Measurements from ENCODE around the gene WDFY4.

WDFY4 gene

DNA sequence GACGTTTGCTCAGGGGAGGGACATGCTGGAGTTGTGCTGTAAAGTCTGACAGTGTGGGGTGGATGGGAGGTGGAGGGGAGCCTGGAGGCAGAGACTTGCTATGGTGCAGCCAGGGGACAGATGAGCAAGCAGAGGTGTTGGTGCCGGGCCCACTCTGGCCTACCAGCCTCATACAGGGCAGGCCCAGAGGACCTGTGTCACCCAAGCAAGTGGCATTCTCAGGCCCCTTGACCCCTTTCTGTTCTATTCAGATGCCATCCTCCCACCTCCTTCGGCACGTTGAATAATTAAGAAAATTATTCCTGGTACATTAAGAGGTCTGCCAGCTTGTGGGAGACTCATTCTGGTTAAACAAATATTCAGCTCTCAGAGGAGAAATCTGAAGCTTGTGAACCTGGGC, 8.5 kb downstream of the WDFY4 start:
- DNase-seq, result no peak

DNA sequence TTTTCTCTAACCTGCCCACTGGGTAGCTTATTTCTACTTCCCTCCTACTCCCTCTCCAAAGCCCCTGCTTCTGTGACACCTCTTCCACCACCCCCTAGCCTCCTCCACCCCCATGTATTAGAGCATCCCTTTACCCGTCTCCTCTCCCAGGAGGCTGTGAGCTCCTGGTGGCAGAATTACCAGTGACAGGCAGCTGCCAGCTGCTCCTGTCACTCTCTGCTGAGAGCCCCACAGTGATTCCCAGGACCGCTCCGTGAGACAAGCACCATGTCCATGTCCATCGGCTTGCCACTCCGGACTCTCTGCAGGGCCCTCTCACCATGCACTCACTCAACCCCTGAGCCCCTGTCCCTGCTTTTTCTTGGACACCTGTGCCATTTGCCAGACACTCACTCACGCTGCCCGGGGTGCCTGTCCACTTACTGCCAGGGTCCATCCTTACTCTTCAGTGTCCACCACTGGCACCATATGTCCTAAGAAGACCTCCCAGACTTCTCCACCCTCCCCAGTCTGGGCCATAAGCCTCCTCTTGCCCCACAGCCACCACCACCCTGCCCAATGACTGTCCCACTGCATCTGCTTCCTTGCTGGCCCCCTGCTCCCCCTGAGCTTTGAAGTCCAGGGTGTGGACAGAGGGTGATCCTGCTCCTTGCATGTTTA, 9.8 kb downstream of the WDFY4 start:
- no peak for DNase-seq

DNA sequence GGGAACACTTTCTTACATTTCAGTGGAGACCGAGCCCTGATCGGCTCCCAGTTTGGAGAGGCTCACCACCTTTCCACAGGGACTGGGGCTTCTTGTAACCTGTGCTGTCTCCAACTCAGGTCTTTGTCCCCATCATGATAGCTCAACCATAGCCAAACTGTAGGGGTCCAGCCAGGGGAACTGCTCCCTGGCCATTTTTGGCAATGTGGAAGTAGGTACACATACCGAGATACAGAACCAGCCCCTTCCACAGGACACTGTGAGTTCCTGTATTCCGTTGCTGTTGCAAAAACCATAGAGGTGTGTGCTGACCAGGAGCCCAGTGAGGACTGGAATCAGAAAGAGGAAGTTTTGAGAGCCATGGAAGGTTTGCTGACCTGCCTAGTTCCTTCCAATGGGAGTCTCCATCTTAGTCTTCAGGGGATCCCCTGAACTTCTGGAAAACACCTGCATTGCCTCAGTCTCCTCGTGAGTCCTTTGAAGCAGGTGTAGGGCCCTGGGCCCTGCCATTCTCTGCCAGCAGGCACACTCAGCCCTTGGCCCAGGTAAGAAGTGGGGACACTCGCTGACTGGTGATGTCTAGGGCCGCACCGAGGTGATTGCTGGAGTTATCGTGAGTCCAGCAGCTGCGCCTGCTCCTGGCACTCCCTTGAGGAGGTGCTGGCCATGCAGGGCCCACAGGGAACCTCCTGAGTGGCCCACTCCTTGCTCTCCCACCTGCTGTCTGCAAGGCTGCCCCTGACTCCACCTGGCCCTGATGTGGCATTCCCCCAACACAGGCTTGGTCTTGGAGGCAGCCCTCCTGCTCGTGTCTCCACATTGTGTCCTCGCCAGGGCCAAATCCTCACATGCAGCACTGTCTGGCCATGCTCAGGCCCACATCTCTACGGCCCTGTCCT, 11.2 kb downstream of the WDFY4 start:
- DNase-seq, result no peak

DNA sequence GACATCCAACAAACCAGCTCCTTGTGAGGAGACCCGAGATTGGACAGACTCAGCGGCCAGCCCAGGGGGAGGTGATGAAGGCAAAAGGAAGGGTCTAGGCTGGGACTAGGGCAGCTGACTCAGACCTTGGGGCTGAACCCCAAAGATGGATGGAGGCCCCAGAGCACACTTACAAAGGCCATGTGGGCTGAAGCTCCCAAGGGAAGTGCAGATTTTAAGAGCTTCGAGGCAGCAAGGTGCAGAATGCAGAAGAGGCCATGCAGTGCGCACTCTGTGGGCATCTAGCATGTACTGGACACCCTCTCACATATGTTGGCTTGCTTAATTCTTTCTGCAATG, 11.8 kb downstream of the WDFY4 start:
- DNase-seq, result no peak

DNA sequence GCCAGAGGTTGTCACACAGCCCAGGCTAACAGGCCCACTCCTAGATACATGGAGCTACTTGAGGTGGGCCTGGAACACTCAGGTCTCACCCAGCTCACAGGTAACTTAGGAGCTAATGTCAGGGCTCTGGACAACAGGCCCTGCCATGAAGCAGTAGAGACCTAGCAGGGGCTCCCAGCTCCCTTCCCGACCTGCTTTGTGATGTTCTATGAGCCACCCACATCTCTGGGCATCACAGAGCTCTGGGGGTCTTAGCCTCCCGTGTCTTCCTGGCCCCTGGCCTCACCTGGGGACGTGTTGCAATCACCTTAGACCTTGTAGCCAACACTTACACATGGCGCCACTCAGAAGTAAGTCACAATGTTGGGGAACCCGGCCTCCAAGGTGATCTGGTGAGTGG, 12.4 kb downstream of the WDFY4 start:
- no peak for DNase-seq

DNA sequence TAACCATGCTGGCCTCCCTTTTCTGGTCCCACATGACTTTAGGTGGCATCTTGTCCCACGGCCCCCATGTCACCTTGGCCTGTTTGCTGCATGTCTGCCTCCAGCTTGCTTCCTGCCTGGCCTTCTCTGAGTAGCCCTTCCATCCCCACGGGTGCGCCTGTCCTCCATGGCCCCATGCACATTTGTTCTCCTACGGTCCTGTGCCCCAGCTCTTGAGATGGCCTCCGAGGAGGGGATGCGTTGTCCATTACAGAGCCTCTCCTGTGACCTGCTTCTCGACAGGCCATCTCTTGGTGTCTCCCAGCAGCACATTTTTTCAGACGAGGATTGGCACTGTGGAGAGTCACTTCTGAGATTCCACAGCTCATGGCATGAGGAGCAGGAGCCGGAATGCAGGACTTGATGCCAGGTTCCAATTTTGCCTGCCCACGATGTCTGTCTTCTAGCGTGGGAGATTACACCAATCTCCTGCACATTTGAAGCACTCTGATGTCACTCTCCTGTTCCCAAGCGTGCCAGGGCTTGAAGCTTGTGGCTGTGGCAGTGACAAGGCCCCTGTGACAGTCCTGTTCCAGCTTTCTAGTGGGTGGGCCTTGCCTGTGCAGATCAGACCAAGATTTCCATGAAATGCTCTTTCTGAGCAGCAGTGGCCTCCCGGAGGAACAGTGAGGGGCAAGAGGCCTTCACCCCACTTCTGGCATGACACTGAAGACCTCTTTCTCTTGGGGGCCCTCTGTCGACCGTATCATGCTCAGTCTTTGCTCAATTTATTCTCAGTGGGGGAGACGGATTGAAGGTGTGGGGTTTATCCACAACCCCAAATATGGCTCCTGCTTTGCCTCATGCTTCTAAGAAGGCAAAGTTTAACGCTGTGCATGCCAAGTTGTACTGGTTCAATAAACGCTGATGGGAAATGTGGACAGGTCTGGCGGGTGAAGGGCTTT, 13.4 kb downstream of the WDFY4 start:
- no peak for DNase-seq

DNA sequence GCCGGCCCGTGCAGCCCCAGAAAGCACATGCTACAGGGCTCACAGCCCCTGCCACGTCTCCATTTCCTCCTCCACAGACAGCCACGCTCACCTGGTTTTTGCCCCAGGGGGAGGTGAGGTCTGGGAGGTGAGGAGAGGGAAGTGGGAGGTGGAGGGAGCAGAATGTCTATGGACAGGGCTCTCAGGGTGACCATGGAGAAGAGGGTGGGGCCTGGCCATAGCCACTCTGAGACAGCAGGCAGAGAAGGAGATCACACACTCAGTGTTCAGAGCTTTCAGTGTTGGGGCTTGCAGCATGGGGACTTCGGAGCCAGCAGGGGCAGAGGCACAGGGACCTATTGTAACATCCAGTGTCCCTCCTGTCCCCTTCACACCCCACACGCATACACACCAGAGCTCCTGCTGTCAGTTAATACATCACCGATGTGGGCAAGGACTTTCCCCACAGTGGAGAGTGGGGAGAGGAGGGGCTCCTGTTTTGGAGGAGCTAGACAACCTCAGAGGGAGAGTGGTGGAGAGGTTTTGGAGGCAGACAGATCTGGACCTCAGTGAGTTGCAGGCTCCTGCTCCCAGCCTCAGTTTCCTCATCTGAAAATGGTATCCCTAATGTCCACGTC, 14.4 kb downstream of the WDFY4 start:
- no peak for DNase-seq

DNA sequence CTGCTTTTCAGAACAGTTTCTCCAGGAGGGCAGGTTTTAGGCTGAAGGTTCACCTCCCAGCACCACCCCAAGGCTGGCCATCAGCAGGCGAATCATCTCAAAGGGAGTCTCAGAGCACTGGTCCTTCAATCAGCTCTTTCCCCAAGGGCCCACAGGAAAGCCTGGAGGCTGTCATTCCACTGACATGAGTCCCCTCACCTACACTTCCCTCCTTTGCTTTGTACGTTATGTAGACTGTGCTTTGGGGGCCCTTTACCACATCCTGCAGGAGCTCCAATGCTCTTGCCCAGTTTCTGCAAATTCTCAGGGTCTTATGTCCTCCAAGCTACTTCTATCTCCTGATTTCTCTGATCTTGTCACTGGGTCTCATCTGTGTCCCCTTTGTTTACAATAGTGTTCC, 15.4 kb downstream of the WDFY4 start:
- DNase-seq, result no peak

DNA sequence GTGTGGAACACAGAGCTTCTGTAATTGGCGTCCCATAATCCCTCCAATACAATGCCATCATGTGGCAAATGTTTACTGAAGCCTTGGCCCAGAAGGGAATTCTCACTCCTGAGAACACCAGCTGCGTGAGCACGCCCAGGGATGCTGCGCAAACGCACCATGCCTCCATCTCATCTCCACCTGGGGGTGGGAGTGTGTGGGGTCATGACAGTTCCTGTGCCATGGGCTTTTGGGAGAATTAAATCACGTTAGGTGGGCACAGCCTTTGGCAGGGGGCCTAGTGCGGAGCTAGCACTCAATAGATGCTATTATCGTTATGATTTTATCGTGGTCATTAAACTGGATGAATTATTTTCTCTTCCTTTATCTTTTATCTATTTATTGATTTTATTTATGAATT, 15.8 kb downstream of the WDFY4 start:
- DNase-seq, result no peak

DNA sequence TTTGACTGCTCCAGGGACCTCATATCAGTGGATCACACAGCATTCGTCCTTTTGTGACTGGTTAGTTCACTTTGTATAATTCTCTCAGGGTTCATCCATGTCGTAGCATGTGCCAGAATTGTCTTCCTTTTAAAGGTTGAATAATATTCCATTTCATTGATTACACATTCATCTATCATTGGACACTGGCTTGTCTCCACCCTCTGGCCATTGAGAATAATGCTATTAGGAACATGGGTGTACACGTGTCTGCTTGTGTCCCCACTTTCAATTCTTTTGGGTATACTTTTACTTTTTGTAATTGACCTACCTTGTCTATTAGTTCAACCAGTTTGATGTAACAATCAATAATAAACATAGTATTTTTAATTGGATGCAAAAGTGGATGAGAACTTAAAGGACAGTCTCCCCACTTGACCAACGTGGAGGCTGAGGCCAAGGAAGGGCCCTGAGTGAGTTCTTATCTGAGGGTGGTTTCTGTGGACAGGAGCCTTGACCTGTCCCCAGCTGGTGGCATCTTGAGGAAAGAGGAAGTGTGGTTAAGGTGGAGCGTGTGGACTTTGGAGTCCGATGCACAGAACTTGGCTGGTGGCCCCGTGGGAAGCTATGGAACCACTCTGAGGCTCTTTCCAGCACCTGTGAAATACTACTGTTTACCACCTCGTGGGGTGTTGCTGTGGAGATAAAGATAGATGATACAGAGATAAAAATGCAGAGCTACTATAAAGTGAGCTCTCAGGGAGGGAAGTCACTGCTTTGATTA, 16.6 kb downstream of the WDFY4 start:
- no peak for DNase-seq

DNA sequence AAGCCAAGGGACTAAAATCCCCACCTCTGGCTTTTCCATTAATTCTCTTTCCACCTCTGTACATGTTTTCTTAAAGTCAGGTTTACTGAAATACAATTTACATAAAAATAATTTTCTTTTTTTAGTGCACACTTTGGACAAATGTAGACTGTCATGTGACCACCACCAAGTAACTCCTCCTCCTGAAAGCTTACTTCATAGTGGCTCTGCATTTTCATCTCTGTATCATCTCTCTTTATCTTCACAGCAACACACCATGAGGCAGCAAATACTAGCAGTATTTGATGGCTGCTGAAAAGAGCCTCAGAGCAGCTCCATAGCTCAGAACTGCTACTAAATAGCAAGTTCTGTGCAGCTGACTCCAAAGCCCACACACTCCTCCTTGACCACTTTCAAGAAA, 17.3 kb downstream of the WDFY4 start:
- no peak for DNase-seq

DNA sequence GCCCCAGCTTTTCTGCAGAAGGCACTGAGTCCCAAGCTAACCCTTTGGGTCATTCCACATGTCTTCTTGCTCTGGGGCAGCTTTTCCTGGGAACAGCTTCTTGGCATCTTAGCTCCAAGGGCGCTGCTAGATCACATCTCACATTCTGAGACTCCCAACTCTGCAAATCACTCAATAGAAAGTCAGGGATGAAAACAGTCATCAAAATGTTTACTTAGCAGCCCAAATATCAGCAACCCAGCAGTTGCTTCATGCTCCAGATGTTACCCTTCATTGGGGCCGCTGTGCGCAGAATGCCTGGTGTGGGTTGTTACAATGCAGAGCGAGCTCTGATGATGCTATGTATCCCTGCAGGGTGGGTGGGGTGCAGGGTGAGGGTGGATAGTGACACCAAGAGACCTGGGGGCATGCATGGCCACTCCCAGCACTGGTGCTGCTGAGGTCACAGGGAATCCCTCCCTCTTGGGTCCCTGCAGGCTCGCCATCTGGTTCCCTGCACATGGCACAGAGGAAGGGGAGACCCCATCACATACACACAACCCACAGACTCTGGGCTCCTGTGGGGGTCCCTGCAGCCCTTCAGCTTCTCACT, 19.0 kb downstream of the WDFY4 start:
- no peak for DNase-seq

DNA sequence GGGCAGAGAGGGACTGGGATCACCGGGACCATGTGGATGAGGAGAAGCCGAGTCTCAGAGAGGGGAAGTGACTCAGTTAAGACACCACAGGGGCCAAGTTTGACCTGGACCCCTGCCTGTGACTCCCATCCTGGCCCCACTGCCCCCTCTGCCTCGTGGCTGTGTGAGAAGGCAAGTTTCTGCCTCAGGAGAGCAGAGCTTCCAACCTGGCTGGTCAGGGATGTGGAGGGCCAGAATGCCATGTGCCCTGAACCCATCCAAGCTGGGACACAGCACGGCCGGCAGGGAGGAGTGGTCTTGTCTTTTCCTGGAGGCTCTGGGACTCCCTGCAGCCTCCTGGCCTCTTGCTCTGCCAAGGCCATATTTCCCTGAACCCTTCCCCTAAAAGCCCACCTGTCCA, 19.5 kb downstream of the WDFY4 start:
- DNase-seq, result no peak

DNA sequence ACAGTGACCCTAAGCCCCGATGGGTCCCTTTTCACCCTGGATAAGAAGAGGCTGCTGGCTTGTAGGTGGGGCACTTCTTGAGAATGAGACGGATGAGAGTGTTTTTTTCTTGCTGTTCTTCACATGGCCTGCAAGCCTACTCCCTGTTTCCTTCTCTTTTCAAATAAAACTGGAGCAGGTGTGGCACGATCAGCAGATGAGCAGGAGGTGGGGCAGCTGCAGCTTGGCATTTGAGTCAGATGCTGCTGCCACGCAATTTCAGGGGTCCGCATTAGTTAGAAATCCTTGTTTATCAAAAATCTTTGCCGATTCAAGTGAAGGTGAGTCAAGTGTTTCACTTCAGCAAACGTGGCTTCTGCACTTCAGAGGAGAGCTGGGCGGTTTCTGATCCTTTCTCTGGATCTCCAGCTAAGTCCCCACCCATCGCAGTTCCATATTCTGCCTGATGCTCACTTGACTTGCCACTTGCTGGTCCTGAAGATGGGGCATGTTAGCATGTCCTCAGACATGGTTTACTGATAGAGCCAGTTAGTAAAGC, 20.8 kb downstream of the WDFY4 start:
- no peak for DNase-seq

DNA sequence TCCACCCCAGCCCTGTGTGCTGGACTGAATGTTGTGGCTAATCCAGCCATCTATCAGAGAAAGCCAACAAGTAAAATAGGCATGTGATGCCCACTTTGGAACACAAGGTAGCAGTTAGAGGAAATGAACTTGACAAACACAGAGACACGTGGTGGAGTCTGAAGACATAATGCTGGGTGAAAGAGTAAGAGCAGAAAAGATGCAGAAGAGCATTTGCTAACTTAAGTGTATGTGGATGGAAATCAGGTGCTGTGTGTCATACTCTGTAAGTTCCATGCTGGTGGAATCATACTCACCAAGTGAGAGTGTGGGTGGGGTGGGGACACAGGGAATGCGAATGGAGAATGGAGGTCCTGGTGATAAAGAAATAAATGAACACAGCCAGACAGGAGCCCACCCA, 22.8 kb downstream of the WDFY4 start:
- DNase-seq, result no peak

DNA sequence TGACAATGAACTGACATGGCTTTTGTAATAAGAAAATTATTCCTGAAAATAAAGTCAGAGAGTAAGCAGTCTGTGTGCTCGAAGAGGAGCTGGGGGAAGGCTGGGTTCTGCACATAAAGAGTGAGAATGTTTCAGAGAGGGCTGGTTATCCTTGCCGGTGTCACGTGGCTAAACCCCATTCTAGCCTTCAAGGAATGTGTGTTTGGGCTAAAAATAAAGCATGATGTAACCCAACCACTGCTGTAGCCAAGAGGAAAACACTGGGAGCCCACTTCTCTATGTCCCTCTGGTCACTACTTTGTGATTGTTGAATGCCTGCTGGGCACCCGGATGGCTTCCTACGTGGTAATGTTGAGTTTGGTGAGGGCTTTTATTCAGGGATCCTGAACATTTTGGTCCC, 23.5 kb downstream of the WDFY4 start:
- no peak for DNase-seq

DNA sequence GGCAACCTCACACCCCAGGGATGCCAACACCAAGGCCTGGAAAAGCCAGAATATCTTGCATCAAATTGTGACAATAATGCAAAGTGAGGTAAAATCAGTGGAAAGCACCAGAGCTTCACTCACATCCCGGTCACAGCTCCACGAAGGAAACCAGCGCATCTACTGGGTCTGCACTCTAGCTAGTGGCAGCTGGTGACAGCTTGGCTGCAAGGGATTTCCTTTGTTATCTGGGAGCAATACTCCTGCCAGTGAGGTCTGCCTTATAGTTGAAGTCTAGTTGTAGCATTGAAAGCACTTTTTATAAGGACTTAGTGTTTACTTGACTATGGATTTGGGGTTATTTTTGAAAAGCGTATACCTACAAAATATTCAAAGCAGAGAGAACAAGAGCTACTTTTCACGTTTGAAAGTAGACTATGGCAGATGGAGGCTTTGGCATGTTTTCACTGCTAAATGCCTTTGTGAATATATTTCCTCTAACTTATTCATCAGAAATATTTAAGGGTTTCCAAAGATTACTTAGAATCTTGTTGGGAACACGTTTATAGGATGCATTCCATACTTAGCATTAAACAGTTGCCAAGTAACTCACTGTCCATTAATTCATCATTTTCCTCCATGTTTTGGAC, 26.1 kb downstream of the WDFY4 start:
- DNase-seq, result no peak

DNA sequence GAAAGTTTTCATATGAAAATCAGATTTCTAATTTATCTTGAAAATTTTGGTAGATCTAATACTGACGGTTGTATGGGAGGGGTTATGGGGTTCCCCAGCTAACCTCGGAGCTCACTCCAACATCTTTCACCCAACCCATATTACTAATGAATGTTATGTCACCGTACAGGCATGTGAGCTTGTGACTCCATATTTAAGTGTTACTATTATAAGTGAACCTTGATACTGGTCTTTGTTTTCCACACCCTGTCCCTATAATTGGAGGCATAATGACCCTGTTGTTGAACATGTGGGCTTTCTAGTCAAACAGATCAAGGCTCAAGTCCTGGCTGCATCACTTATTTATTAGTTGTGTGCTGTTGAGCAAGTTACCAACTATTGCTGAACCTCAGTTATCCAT, 27.2 kb downstream of the WDFY4 start:
- DNase-seq, result no peak

DNA sequence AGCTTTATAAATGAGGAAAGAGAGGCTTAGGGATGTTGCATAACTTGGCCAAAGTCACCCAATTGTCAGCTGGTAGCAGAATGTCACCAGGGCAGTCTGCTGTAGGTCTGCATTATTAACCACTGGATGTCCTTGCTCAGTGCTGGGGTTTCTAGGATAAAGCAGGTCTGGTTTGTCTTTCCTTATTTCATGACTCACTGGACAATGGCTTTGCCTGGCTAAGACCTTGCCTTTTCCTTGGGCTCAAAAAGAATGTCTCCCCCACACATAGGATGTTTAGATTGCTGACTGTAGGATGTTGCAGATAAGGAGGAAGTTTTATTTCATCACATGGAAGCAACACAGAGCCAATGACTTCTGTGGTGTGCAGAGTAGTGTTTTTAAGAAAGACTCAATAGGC, 29.4 kb downstream of the WDFY4 start:
- no peak for DNase-seq

DNA sequence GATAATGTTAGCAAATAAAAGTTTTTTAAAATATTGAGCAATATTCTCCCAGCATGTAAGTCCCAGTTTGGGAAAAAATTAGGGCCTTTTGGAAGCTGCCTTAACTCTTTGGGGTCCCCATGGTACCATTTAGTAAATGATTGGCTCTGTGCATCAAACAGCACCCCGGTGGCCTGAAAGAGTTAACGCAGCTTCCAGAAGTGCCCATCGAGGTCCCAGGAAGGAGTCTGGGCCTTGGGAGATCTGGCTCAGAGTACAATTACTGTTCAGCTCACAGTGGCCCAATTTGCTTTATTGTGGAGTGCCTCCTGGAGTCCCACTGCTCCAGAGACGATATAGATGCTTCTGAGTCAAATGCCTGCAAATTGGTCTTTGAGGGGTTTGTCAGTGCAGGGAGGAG, 31.7 kb downstream of the WDFY4 start:
- DNase-seq, result no peak

DNA sequence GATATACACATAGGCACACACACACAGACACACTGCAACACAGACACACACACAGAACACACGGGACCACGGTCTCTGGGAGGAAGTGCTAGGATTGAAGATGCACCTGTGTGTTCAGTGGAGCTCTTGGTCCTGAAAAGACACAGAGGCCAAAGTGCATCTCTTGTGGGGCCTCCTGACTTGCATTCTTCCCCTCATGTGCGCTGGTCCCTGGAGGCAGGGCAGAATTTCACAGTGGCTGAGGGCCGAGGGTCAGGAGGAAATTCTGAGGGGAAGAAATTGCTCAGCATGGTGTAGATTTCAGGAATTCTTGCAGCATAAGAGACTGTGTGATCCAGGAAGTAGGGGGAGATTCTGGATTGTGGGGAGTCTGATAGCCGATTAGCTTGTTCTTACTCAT, 35.9 kb downstream of the WDFY4 start:
- DNase-seq, result no peak

All from CD4-positive, alpha-beta T cell treated with Interleukin-1 beta for 1 hour (primary cell).